Measurements from ENCODE around the gene ZNF138.

GRCh38 chr7:64875658-64876406, 81.6 kb downstream of the ZNF138 start:
- TF ChIP-seq FOXM1 (IDR thresholded peaks at IDR 0.05; ENCODE audit: low read depth, low read length) (no peak), SMARCA5 (IDR thresholded peaks at IDR 0.05) (no peak), E2F4 (IDR thresholded peaks at IDR 0.05; ENCODE audit: low read depth, low read length) (no peak), NFYB (IDR thresholded peaks at IDR 0.05; ENCODE audit: insufficient read depth, low read depth, low read length) (no peak), YY1 (IDR thresholded peaks at IDR 0.05; ENCODE audit: low read depth, low read length) (no peak), SIN3A (IDR thresholded peaks at IDR 0.05; ENCODE audit: low read depth, low read length) (no peak), ZBTB40 (IDR thresholded peaks at IDR 0.05; ENCODE audit: borderline replicate concordance) (no peak), IRF3 (IDR thresholded peaks at IDR 0.05) (no peak), CTCF (IDR thresholded peaks at IDR 0.05 in 2 of 3, conservative IDR thresholded peaks at IDR 0.05 in 1 of 3; ENCODE audit: control insufficient read depth in 2 of 3, extremely low read depth in 1 of 3, insufficient read depth in 1 of 3, low read depth in 3 of 3, low read length in 3 of 3) (no peak)
- TF ChIP-seq, protein P1, sequence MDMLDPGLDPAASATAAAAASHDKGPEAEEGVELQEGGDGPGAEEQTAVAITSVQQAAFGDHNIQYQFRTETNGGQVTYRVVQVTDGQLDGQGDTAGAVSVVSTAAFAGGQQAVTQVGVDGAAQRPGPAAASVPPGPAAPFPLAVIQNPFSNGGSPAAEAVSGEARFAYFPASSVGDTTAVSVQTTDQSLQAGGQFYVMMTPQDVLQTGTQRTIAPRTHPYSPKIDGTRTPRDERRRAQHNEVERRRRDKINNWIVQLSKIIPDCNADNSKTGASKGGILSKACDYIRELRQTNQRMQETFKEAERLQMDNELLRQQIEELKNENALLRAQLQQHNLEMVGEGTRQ (IDR thresholded peaks at IDR 0.05; ENCODE audit: borderline replicate concordance, low read depth, low read length), result no peak
